Stimulated activated CD8-positive, alpha-beta memory T cell treated with anti-CD3 and anti-CD28 coated beads, Interleukin-15, amount 100 ng/mL, for 24 hours (primary cell): ENCODE measurements around the gene ASAP2.

ENCODE experiments used
- DNase-seq: peaks from one replicate; pipeline ENCODE4 v3.0.0-alpha.2; 2020; ENCODE audit warnings: low read depth

The ASAP2 gene

DNA sequence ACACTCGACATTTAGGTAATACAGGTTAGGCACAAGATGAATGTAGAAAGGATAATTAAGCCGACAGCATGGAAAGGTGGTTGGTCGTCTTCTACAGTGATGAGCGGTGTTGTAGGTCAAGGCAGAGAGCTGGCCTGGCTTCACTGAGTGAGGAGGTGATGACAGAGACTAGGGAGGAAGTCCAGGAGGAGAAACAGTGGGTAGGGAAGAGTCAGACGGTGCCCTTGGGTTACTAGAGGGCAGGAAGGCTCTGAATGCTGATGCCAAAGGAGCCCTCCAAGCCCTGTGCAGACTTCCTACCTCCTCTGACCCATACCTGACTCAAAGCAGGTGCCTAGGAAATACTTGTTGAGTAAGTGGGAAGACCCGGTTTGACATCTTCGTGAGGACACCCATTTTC is 116.0 kb downstream of the ASAP2 start:
- no peak for DNase-seq

DNA sequence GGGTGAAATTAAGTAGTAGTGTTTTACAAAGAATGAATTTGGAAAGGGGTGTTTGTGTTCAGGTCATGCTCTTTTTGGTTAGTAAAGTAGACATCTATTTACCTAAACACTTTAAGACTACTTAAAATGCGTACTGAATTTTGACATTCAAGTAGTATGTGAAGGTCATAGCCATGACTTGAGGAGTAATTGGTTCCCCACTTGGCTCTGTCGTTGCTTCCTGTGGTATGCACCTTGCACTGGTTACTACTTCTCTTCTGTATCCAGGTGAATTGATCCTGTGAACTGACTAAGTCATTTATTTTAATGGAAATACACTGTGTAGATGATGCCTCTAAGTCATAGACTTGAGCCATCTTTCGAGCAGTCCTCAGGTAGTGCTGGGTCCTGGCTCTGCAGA is 118.8 kb downstream of the ASAP2 start:
- DNase-seq, result no peak

DNA sequence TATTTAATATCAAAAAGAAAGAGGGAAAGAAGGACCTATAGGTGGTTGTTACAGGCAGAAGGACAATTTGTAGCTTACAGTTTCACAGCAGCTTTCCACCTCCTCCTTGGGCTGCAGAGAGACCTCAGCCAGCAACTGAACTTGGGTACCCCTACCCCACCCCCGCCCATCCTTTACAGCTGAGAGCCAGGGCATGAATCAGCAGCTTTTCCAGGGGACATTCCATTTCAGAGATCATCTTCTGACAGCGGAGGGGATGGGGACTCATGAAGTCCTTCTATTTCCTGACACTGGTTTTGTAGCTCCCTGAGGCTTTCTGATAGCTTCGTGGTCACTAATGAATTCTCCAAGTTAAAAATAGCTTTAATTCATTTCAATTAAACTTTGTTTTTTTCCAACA is 120.4 kb downstream of the ASAP2 start:
- DNase-seq, result no peak

DNA sequence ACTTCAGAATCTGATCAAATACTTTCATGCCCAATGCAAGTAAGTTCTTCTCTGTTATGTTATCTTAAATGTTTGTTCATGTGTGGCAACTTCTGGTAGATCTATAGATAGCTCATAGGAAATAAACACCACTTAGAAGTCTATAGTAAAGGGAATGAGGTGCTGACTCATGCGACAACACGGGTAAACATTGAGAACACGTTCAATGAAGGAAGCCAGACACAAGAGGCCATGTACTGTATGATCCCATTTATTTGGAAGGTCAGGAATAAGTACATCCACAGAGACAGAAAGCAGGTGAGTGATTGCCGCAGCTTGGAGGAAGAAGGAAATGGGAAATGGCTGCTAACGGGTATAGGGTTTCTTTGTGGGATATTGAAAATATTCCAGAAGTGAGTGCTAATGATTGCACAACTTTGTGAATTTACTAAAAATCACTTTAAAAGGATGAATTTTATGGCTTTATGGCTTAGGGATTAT is 121.3 kb downstream of the ASAP2 start:
- no peak for DNase-seq

DNA sequence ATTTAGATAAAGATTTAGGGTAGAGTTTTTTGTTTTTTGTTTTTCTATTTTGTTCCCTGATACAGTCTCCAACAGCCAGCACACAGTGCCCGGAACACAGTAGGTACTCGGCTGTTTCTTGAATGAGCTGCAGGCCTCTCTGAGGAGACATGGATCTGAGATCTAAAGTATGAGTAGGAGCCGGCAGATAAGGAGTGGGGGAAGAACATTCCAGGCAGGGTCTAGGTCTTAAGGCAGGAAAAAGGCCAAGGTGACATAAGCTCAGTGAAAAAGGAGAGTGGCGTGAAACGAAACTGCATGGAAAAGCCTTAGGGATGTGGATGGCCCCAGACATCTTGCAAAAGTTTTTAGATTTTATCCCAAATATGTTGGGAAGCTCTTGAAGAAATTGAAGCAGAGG is 122.3 kb downstream of the ASAP2 start:
- no peak for DNase-seq

DNA sequence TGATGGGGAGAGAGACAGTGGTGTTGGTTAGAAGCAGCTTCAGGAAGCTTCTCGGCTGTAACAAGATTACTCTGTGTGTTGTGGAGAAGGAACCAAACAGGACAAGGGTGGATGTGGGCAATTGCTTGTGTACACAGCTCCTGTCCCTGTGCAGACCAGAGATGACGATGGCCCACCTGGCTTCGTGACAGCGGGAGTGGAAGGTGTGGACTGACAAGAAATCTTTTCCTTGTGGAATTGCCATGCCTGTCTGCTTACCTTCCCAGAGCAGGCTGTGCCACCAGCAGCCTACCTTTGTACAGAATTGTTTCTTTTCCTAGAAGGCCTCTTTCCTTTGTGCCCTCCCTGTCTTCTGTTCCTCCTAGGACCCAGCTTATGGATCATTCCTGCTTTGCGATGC is 122.9 kb downstream of the ASAP2 start:
- DNase-seq, result no peak

DNA sequence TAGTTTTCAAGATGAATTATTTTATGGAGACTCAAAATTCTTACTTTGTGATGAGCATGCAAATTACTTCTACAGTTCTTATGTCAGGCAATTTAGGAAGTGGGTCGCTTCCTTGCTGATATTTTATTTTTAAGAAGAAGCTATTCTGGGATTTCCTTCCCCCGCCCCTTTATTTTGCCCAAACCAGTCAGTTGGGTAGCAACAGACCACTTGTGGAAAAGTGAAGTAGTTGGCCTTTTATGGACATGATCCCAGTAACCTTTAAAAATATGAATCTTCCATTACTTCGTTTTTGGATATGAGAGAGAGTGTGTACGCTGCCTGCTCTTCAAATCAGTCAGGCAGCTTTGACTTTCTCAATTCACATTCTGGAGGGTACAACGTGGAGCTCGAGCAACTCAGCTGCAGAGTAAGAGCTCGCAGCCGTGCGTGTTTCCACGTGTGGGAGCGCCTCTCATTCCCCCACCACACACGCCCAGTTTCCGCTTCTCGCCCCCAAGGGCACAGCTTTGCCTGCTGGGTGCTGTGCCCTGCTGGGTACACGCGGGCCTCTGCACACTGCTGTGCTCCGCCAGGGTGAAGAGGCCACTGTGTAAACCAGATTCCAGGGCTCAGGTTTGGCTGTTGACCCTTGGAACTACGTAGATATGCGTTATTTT is 124.1 kb downstream of the ASAP2 start:
- DNase-seq, result no peak

DNA sequence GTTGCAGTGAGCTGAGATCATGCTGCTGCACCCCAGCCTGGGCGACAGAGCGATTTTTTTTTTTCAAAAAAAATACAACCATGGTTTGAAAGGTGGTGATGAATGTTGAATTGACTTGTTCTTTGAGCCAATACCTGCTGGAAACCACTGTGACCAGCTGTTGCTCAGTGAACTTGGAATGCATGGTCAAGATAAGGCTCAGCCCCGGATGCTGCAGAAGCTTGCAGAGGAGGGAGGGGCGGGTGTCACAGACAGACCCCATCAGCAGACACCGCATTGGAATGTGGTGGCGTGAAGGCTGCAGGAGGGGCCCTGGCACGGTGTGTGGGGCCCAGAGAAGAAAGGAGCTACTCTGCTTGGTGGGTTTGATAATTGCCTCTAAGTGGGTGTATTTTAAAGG is 125.1 kb downstream of the ASAP2 start:
- no peak for DNase-seq

DNA sequence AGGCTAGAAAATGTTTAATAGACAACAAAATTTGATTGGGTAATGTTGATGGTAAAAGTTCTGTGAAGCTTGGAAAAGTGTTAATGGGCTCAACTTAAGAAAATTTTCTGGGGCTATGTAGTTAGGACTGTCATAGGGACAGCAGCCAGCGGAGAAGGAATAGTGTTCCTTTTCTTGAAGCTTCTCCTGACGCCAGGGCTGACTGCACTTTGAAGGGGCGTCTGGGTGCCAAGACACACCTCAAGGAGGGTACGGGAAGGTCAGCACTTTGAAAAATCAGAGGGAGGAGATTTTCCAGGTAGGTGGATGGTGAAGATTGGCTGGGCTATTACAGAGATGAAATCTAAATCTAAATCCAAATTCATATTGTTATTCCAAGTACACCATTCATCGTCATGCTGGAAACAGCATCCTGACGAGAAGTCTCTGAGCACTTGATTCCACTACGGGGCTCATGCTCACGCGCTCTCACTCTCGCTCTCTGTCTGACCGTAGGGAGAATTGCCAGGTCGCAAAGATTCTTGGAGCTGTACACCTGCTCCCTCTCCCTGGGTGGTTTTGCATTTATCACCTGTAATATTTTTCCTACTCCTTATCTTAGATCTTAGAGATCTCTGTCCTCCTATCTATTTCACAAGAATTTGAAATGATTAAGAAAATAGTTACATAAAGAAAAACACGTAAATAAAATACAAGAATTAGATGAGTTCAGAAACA is 125.7 kb downstream of the ASAP2 start:
- no peak for DNase-seq

DNA sequence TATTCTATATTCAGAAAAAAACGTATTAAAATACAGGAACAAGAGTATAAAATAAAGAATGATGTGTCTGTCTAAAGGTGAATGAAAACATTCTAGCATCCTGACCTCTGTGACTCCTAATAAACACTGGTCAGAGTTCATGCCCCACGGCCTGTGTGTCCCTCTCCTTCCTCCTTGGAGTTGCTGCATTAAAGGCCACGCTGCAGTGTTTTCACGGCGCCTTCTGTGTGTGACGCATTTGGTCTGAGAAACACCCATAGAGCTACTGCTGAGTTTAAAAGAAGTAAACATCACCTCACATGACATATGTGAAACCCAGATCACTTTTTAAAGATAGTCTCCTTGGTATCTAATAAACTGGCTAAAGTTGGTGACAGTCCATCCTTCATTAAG is 126.2 kb downstream of the ASAP2 start:
- DNase-seq, result no peak

DNA sequence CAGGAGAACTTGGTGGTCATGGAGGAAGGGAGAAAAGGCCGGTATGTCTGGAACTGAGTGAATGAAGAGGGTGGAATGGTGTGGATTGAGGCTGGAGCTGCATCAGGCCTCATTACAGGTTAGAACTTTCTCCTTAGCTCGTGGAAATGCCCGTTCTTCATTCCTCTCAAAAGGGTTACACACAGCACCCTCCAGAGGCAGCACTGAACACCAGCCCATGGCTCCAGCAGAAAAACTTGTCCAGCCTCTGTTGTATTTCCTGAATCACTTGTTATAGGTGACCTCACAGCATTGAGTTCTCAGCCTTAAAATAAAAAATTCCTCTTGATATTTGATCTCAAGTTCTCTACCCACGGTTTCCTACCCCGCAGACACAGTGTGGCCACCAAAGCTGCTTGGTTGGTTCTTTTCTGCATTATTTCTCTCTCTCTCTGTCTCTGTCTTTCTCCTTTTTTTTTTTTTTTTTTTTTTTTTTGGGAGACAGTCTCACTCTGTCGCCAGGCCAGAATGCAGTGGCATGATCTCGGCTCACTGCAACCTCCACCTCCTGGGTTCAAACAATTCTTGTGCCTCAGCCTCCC is 127.1 kb downstream of the ASAP2 start:
- no peak for DNase-seq

DNA sequence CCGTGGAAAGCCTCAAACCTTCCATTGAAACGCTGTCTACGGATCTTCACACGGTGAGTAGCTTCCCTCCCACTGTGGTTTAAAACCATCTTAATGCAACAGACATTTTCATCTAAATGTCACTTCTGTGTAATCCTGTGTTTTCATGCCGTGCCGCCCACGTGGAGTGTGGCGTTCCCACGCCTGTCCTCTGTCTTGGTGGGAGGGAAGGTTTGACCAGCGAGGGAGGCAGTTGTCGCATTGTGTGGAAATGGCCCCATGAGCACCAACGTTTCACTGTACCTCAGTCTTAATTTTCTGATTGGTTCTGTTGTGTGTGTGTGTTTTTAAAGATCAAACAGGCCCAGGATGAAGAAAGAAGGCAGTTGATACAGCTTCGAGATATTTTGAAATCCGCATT is 128.1 kb downstream of the ASAP2 start:
- no peak for DNase-seq

DNA sequence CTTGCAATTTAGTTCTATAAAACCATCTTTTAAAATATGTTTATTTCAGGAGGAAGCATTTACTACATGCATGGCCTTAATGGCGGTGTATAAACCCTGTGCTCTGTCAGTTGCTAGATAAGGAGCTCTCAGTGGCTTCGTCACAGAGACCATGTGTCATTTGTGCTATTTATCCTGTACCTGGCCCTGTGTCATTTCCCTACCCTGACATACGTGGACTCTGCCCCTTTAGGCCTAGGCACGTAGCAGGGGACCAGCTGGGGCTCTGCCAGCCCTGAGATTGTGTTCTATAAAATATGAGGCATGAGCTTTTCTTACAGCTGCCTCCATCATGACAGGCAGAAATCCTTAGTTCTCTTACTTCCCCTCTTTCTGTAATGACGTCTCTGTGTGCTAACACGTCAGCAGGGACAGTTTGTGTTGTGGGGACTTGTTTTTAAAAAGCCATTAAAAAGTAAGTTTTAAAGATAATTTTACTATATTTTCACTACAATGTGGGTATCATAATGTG is 128.8 kb downstream of the ASAP2 start:
- DNase-seq, result no peak

DNA sequence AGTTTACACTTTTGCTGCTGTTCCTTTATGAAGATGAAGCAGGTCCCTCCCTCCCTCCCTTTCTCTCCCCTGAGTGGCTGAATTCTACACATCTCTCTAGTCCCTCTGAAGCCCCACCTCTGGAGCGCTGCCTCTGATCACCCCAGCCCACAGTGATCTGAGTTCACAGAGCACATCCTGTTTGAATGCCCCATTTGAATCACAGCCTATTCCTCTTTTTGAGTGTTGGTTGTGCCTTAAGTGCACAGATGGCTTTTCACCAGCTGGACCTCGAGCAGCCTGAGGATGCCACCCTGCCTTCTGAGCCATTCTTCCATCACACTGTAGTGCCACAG is 129.6 kb downstream of the ASAP2 start:
- no peak for DNase-seq

DNA sequence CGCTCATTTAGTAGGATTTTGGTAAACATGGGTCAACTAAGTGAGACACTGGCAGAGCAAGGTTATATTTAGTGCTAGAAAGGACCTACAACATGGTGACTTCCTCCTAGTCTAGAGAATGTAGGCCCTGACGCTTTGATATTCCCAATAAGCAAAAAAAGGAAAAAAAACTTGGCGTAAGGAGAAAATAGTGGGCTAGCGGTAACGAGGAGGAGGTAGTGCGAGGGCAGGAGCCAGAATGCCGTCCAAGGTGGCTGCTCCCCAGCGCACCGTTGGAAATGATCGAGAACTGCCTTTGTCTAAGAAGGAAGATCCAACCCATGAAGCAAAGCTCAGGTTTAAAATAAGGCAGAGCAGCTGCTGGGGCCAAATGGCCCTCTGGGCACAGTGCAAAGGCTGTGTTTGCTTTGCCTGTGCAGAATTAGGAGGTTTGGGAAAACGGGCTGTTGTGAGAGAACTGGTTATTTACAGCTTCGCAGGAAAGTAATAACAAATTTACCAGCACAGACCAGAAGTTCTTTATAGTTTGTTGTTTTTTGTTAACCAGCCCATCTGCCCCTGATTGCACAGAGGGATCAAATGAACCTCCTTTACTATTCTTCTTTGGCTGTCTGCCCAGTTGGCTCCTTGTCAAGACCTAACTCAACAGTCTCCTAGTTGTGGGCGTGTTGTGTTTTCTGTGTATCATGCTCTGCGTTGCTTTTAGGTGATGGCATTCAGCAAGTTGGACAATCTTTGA is 130.1 kb downstream of the ASAP2 start:
- DNase-seq, result no peak

DNA sequence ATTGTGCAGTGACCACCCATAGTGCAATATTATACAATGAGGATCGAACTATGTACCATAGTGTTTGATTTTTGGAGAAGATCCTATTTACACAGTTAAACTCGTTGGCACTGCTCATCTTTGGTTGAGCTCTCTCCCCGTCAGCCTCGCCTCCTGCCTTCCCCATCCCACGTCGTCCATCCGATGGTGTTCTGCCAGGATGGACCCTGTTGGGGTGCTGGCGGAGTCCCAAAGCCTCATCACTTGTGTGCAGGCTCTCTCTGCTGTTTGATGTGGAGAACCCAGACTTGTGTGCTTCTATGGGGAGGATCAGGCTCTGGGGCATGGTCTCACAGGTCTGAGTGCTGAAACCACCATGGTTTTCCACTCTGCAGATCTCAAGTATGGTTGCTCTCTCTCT is 131.3 kb downstream of the ASAP2 start:
- DNase-seq, result no peak

DNA sequence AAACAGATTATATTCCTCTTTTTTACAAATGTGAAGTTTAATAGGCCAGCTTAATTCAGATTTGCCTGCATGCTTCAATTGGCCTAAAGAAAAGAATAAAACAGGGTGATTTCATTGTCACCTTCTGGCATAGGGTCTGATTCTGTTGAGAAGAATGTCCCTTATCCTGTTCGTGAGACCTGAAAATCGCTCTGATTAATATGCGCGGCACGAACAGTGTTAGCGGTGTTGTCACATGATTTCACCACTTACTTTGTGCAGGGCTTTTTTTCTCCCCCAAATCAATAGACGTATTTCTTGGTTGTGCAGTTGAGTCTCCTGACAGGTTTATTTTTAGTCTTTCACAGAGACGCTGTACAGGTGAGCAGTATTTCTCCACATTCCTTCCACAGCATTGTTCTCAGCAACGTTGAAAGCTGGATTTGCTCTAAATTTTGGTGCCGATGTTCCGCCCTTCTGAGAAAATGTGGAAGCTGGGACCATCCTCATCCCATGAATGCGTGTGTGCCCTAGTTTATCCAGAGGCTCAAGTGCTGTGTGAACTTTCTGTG is 134.8 kb downstream of the ASAP2 start:
- no peak for DNase-seq

DNA sequence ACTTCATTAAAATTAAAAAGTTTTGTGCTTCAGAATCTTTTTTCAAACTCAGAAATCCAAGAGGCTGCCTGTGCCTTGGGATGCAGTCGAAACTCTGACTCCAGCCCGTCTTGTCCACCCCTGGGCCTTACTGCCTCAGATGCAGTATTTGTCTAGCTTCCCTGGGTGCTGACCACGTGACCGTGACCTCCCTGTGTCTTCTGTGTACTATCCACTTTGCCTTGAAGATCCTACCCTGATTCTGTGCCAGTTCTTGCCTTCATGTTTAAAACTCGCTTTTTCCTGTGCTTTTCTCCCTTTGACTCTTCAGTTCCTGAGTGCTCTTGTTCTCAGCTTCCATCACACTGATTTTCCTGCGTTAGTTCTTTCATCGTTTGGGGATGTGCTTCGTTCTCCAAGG is 136.0 kb downstream of the ASAP2 start:
- no peak for DNase-seq

DNA sequence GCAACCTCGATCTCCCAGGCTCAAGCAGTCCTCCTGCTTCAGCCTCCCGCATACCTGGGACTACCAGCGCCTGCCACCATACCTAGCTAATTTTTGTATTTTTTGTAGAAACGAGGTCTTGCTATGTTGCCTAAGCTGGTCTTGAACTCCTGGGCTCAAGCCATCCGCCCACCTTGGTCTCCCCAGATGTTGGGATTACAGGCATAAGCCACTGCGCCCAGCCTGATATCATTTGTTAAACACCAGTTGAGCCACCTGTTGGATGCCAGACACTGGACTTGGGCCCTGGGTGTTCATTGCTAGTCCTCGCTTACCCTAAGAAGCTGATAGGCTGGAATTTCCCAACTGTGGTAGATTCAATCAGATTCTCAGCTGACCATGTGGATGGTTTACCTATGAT is 136.9 kb downstream of the ASAP2 start:
- no peak for DNase-seq

DNA sequence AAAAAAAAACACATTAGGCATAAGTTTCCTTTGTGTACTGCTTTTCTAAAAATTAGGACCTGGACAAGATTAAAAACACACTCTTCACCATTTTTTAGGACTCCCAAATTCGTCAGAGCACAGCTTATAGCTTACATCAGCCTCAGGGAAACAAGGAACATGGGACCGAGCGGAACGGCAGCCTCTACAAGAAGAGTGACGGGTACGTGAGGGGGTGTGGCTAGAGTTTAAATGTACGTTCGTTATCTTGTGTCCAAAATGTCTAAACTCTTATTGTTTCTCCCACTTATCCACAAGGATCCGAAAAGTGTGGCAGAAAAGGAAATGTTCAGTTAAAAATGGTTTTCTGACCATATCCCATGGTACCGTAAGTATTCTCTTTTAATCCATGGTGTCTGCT is 137.8 kb downstream of the ASAP2 start:
- no peak for DNase-seq

DNA sequence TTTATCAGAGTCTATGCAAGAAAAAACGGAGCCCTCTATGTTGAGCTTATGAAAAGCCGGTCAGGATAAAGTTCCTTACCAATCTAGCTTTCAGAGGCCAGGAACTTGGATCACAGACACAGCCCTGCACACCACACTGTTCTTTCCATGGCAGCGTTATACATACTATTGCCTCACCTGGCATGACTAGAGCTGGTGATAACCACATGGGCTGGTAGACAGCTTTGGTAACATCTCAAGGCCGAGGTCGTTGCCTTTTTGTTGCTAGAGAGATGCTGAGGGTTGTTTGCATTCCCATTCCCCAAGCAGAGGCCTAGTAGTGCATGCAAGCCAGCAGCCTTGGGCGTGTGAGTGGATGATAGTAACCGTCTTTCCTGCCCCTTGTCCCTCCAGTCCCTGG is 138.7 kb downstream of the ASAP2 start:
- no peak for DNase-seq

DNA sequence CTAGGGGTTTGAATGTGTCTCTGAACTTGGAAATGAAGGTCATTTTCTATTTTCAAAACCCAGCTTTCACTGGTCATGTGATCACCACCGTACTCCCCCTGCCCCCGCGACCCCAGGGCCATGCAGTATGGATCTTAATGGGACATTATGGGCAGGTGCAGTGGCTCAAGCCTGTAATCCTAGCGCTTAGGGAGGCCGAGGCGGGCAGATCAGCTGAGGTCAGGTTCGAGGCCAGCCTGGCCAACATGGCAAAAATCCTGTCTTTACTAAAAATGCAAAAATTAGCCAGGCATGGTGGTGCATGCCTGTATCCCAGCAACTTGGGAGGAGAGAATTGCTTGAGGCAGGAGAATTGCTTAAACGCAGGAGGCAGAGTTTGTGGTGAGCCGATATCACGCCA is 139.4 kb downstream of the ASAP2 start:
- DNase-seq, result no peak

DNA sequence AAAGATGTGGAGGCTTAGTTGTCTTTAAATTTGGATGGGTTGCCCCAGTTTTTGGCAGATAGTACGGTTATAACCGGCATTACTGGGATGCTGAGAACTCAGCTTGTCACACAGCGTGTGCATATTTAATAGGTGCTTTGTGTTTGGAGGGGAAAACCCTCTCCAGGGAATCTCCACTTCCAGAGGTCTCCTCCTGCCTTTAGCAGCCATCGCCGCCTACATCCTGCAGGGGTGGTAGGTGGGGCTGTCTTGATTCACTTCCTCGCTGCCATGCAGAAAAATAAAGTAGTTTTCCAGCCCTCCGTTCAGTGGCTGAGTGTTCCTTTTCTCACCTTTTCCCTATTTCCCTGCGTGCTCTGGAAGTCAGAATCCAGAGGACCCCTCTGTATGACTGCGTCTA is 140.3 kb downstream of the ASAP2 start:
- DNase-seq, result no peak
